Natural killer cell treated with Interleukin-12 subunit alpha and Interleukin-12 subunit beta and Interleukin-15 and Interleukin-18, amount 100 ng/mL, for 72 hours (primary cell): ENCODE results near the gene RSPH4A. TPM values are rescaled to one million over a fixed set of nuclear protein-coding genes. Genes with fewer than 3 reads are reported as not detected.
"Not testable (repeated sequence)": the region's sequence is repeated elsewhere in the genome, so short reads cannot be mapped to it uniquely, and the experiment has no call there.

Experiments used
- ATAC-seq, 2 donors: fragments of 150-1000 bp; cut with Tn5 transposase in 1 of 2; sonication (Bioruptor Pico), chemical (Tn5 transposase) in 1 of 2; 2 replicates each; pipeline ENCODE4 v1.10.0; 2021
- DNase-seq: peaks from one replicate; pipeline ENCODE4 v3.0.0; 2022; ENCODE audit warnings: low spot score
- H3K27ac Mint-ChIP-seq, 2 donors: 1 replicate in 1 of 2; 2 replicates in 1 of 2; pipeline ENCODE4 v1.8.0; 2022; ENCODE audit warnings: mixed read lengths in 2 of 2, mild to moderate bottlenecking in 1 of 2, moderate library complexity in 1 of 2
- H3K27me3 Mint-ChIP-seq, 2 donors: 1 replicate in 1 of 2; 2 replicates in 1 of 2; pipeline ENCODE4 v1.8.0; 2022; ENCODE audit warnings: mixed read lengths in 2 of 2
- H3K36me3 Mint-ChIP-seq: one replicate; pipeline ENCODE4 v1.8.0; 2022; ENCODE audit warnings: mixed read lengths
- H3K4me1 Mint-ChIP-seq, 2 donors: 1 replicate in 1 of 2; 2 replicates in 1 of 2; pipeline ENCODE4 v1.8.0; 2022; ENCODE audit warnings: low read depth in 2 of 2, mixed read lengths in 2 of 2, mild to moderate bottlenecking in 1 of 2
- H3K4me3 Mint-ChIP-seq: one replicate; pipeline ENCODE4 v1.8.0; 2022; ENCODE audit warnings: mixed read lengths
- H3K9me3 Mint-ChIP-seq: 2 replicates; pipeline ENCODE4 v1.8.0; 2022; ENCODE audit warnings: mixed read lengths
- total RNA-seq, 2 donors: library from RNA; stranded (reverse); gene quantifications; one replicate each; pipeline ENCODE4 v1.2.3, GENCODE V29; 2022

RSPH4A gene
- total RNA-seq, 2 donors from 2014 or later: 0.24 to 0.95 TPM

GRCh38 chr6:116651916-116652315 is 35.6 kb downstream of the RSPH4A start:
- Mint-ChIP-seq H3K9me3 (no peaks in the 10 kb centered on the region), H3K36me3 (peaks cover 27% of the 10 kb centered on the region), H3K4me1 (peaks cover 5 to 12% of the 10 kb centered on the region in 2 donors), H3K27me3 (no peaks in the 10 kb centered on the region), H3K27ac (peak overlapping the region in 1 of 2 donors; percentile 22), H3K4me3 (no peak overlapping the region)
- DNase-seq (no peak), ATAC-seq (no peak)

- Mint-ChIP-seq H3K4me1 (peaks cover 33 to 41% of the 10 kb centered on the region in 2 donors), H3K9me3 (no peaks in the 10 kb centered on the region), H3K27ac (no peak overlapping the region)
Observed at GRCh38 chr6:116661594-116661993, 45.3 kb downstream of the RSPH4A start.

GRCh38 chr6:116662202-116662601 is 45.9 kb downstream of the RSPH4A start:
- no peaks in the 10 kb centered on the region for H3K9me3 Mint-ChIP-seq
- peak; percentile 52 to 68 for ATAC-seq
- H3K4me3 Mint-ChIP-seq: no peak overlapping the region
- peak overlapping the region; percentile 10 to 32 for H3K27ac Mint-ChIP-seq
- H3K27me3 Mint-ChIP-seq: no peaks in the 10 kb centered on the region
- H3K4me1 Mint-ChIP-seq: peaks cover 39 to 47% of the 10 kb centered on the region in 2 donors
- peaks cover 20% of the 10 kb centered on the region for H3K36me3 Mint-ChIP-seq
- no peak for DNase-seq

More at GRCh38 chr6:116661594-116661993, 45.3 kb downstream of the RSPH4A start:
- ATAC-seq (no peak), DNase-seq (no peak)
- H3K27me3 Mint-ChIP-seq: no peaks in the 10 kb centered on the region
- no peak overlapping the region for H3K4me3 Mint-ChIP-seq
- H3K36me3 Mint-ChIP-seq: peaks cover 22% of the 10 kb centered on the region

- no peak overlapping the region for H3K4me3 Mint-ChIP-seq
- H3K4me1 Mint-ChIP-seq: peaks cover 44 to 56% of the 10 kb centered on the region in 2 donors
- DNase-seq (no peak), ATAC-seq (no peak)
- peaks cover 16% of the 10 kb centered on the region for H3K36me3 Mint-ChIP-seq
- H3K27me3 Mint-ChIP-seq: no peaks in the 10 kb centered on the region
- H3K27ac Mint-ChIP-seq: peak overlapping the region; percentile 10 to 32
- no peaks in the 10 kb centered on the region for H3K9me3 Mint-ChIP-seq
Observed at GRCh38 chr6:116663308-116663707, 47.0 kb downstream of the RSPH4A start.

DNA sequence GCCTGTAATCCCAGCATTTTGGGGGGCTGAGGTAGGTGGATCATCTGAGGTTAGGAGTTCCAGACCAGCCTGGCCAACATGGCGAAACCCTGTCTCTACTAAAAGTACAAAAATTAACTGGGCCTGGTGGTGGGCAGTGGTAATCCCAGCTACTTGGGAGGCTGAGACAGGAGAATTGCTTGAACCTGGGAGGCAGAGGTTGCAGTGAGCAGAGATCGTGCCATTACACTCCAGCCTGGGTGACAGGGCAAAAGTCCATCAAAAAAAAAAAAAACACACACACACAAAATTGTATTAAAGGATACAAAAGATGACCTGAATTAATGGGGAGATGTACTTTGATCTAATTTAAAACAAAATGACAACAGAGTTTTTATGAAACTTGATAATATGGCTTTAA is 47.9 kb downstream of the RSPH4A start:
- not testable (repeated sequence) for H3K27me3 Mint-ChIP-seq, ATAC-seq, H3K9me3 Mint-ChIP-seq, DNase-seq, H3K27ac Mint-ChIP-seq
- Mint-ChIP-seq H3K4me1 (peaks cover 44 to 56% of the 10 kb centered on the region in 2 donors), H3K36me3 (peaks cover 16% of the 10 kb centered on the region), H3K4me3 (peak overlapping the region; percentile 16)

GRCh38 chr6:116665464-116665863 is 49.2 kb downstream of the RSPH4A start:
- DNase-seq (no peak), ATAC-seq (no peak)
- Mint-ChIP-seq H3K27ac (peak overlapping the region in 1 of 2 donors; percentile 24), H3K27me3 (peaks cover 0 to 2% of the 10 kb centered on the region in 2 donors), H3K9me3 (no peaks in the 10 kb centered on the region), H3K4me3 (peak overlapping the region; percentile 53), H3K4me1 (peaks cover 41 to 51% of the 10 kb centered on the region in 2 donors), H3K36me3 (peaks cover 11% of the 10 kb centered on the region)

- Mint-ChIP-seq H3K27ac (peak overlapping the region; percentile 89 to 99), H3K4me1 (peaks cover 35 to 45% of the 10 kb centered on the region in 2 donors), H3K27me3 (peaks cover 1 to 6% of the 10 kb centered on the region in 2 donors), H3K4me3 (peak overlapping the region; percentile 96), H3K36me3 (peaks cover 11% of the 10 kb centered on the region), H3K9me3 (no peaks in the 10 kb centered on the region)
- ATAC-seq: peak; percentile 21 to 62
- DNase-seq: no peak
Observed at GRCh38 chr6:116666869-116667268, 50.6 kb downstream of the RSPH4A start.

DNA sequence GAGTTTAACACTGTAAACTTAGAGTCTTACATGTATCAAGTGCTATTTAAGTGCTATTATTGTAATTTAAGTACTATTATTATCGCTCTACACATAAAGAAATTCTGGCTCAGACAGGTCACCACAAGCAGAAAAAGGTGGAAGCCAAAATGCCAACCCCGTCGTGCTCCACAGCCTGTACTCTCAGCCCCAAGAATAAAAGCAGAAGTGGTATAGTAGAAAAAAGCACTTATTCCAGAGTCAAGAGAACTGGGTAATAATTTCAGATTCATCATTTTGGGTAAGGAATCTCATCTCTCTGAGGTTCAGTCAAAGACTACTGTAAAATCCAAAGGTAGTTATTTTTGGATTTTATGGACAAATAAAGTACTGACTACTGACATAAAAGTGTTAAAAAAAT is 51.3 kb downstream of the RSPH4A start:
- DNase-seq (no peak), ATAC-seq (no peak)
- Mint-ChIP-seq H3K27ac (peak overlapping the region; percentile 89 to 99), H3K27me3 (peaks cover 5 to 7% of the 10 kb centered on the region in 2 donors), H3K36me3 (peaks cover 6% of the 10 kb centered on the region), H3K4me3 (peak overlapping the region; percentile 96), H3K4me1 (peaks cover 28 to 38% of the 10 kb centered on the region in 2 donors), H3K9me3 (no peaks in the 10 kb centered on the region)

DNA sequence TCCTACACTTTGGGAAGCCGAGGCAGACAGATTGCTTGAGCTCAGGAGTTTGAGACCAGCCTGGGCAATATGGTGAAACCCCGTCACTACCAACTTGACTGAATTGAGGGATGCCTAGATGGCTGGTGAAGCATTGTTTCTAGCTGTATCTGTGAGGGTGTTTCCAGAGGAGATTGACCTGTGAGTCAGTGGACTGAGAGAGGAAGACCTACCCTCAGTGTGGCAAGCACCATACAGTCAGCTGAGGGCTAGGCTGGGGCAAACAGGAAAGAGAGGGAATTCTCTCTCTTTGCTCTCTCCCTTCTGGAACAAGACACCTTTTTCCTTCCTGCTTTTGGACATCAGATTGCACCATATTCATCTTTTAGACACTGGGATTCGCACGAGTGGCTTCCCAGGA is 56.0 kb downstream of the RSPH4A start:
- H3K27ac Mint-ChIP-seq: no peak overlapping the region
- H3K4me1 Mint-ChIP-seq: peaks cover 4 to 8% of the 10 kb centered on the region in 2 donors
- no peak for ATAC-seq
- no peak overlapping the region for H3K4me3 Mint-ChIP-seq
- H3K9me3 Mint-ChIP-seq: no peaks in the 10 kb centered on the region
- DNase-seq: no peak
- no peaks in the 10 kb centered on the region for H3K36me3 Mint-ChIP-seq
- H3K27me3 Mint-ChIP-seq: peaks cover 5 to 10% of the 10 kb centered on the region in 2 donors

DNA sequence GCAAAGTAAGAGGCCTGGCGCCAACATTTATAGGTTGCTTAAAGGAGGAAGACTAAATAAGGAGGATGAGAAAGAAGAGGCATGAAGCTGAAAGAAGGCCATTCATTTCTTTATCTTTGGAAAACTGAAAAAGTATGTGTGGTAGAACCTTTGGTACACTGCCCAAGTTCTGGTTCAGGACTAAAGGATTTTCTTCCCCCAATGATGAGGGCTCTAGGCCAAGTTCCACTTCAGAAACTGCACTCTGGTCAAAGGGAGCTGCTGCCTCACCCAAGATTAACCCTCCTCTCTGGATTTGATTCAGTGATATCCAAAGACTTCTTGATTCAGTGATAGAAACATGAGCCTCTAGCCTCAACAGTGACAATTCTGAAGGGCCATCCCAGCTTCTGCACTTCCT is 59.7 kb downstream of the RSPH4A start:
- no peaks in the 10 kb centered on the region for H3K36me3 Mint-ChIP-seq
- H3K27me3 Mint-ChIP-seq: peaks cover 5 to 7% of the 10 kb centered on the region in 2 donors
- no peak for ATAC-seq

GRCh38 chr6:116680880-116681672 is 64.8 kb downstream of the RSPH4A start, which contains the start of gene KPNA5:
KPNA5 (plus strand) TSS chr6:116681211; CDS start chr6:116681335, 124 bp downstream.
- no peaks in the 10 kb centered on the region for H3K27me3 Mint-ChIP-seq
- H3K4me3 Mint-ChIP-seq: peak within 1 kb of the TSS; percentile 91
- ATAC-seq: peak; percentile 99
- peak within 1 kb of the TSS; percentile 87 to 94 for H3K27ac Mint-ChIP-seq
- peaks cover 5% of the 10 kb centered on the region for H3K36me3 Mint-ChIP-seq
- H3K4me1 Mint-ChIP-seq: peaks cover 21 to 24% of the 10 kb centered on the region in 2 donors
- peak; percentile 93 for DNase-seq
- H3K9me3 Mint-ChIP-seq: no peaks in the 10 kb centered on the region

More for the DNA sequence above, 59.7 kb downstream of the RSPH4A start:
- DNase-seq: no peak
- Mint-ChIP-seq H3K4me1 (peaks cover 6 to 7% of the 10 kb centered on the region in 2 donors), H3K27ac (no peak overlapping the region), H3K9me3 (no peaks in the 10 kb centered on the region), H3K4me3 (no peak overlapping the region)

- Mint-ChIP-seq H3K4me1 (peaks cover 31 to 32% of the 10 kb centered on the region in 2 donors), H3K4me3 (peak overlapping the region; percentile 91), H3K27ac (peak overlapping the region; percentile 87 to 94), H3K36me3 (peaks cover 12% of the 10 kb centered on the region), H3K27me3 (no peaks in the 10 kb centered on the region), H3K9me3 (no peaks in the 10 kb centered on the region)
- no peak for DNase-seq
- peak in 1 of 2 donors; percentile 19 for ATAC-seq
Observed at GRCh38 chr6:116682334-116682712, 66.0 kb downstream of the RSPH4A start.
